Nephron (organoid): ENCODE data around the gene E2F4.

Experiments
- H3K27ac Mint-ChIP-seq, 3 experiments: 2 replicates each; pipeline ENCODE4 v1.8.0; 2020; ENCODE audit warnings: mixed read lengths in 3 of 3, mild to moderate bottlenecking in 2 of 3, moderate library complexity in 1 of 3
- H3K27me3 Mint-ChIP-seq: 2 replicates; pipeline ENCODE4 v1.8.0; 2021; ENCODE audit warnings: low read depth, mild to moderate bottlenecking, moderate library complexity, mixed read lengths
- H3K36me3 Mint-ChIP-seq: 2 replicates; pipeline ENCODE4 v1.8.0; 2020; ENCODE audit warnings: low read depth, mixed read lengths
- H3K4me1 Mint-ChIP-seq: 2 replicates; pipeline ENCODE4 v1.8.0; 2020; ENCODE audit warnings: mixed read lengths
- H3K4me3 Mint-ChIP-seq, 3 experiments: 2 replicates each; pipeline ENCODE4 v1.8.0; 2020; ENCODE audit warnings: mild to moderate bottlenecking in 3 of 3, mixed read lengths in 3 of 3, moderate library complexity in 2 of 3
- H3K9me3 Mint-ChIP-seq: 2 replicates; pipeline ENCODE4 v1.8.0; 2020; ENCODE audit warnings: mixed read lengths
- CTCF ChIP-seq, 3 experiments: fragments of 200-600 bp; sonication (generic); IDR thresholded peaks; one replicate each; pipeline ENCODE4 v1.5.0; 2021; ENCODE audit warnings: antibody characterized with exemption in 3 of 3; ENCODE audit not compliant: unreplicated experiment in 3 of 3

E2F4 gene

GRCh38 chr16:67157106-67157748, 34.7 kb upstream of the E2F4 start:
- peaks cover 14% of the 10 kb centered on the region for H3K4me1 Mint-ChIP-seq
- no peak for TF ChIP-seq CTCF (IDR thresholded peaks at IDR 0.05; ENCODE audit: unreplicated experiment in 3 of 3)
- no peaks in the 10 kb centered on the region for H3K9me3 Mint-ChIP-seq
- H3K27me3 Mint-ChIP-seq, result peaks cover 92% of the 10 kb centered on the region
- no peaks in the 10 kb centered on the region for H3K36me3 Mint-ChIP-seq
- H3K4me3 Mint-ChIP-seq, result peak overlapping the region; percentile 46 to 85 (median 57)
- no peak overlapping the region for H3K27ac Mint-ChIP-seq

GRCh38 chr16:67157892-67158635, 33.9 kb upstream of the E2F4 start:
- Mint-ChIP-seq H3K27ac (no peak overlapping the region), H3K27me3 (peaks cover 94% of the 10 kb centered on the region), H3K36me3 (no peaks in the 10 kb centered on the region), H3K4me1 (peaks cover 19% of the 10 kb centered on the region), H3K4me3 (peak overlapping the region; percentile 73 to 86 (median 85)), H3K9me3 (no peaks in the 10 kb centered on the region)
- no peak for TF ChIP-seq CTCF (IDR thresholded peaks at IDR 0.05; ENCODE audit: unreplicated experiment in 3 of 3)

GRCh38 chr16:67158637-67159600, 33.0 kb upstream of the E2F4 start:
- TF ChIP-seq CTCF (IDR thresholded peaks at IDR 0.05; ENCODE audit: unreplicated experiment in 3 of 3), result no peak
- Mint-ChIP-seq H3K9me3 (no peaks in the 10 kb centered on the region), H3K36me3 (no peaks in the 10 kb centered on the region), H3K4me1 (peaks cover 19% of the 10 kb centered on the region), H3K27ac (no peak overlapping the region), H3K27me3 (peaks cover 93% of the 10 kb centered on the region), H3K4me3 (peak overlapping the region; percentile 73 to 86 (median 85))

GRCh38 chr16:67161595-67162058, 30.3 kb upstream of the E2F4 start:
- Mint-ChIP-seq H3K27ac (no peak overlapping the region), H3K9me3 (no peaks in the 10 kb centered on the region), H3K4me1 (peaks cover 19% of the 10 kb centered on the region), H3K27me3 (peaks cover 94% of the 10 kb centered on the region), H3K36me3 (no peaks in the 10 kb centered on the region), H3K4me3 (peak overlapping the region; percentile 38 to 77 (median 76))
- TF ChIP-seq CTCF (IDR thresholded peaks at IDR 0.05; ENCODE audit: unreplicated experiment in 3 of 3), result no peak

GRCh38 chr16:67162506-67163163, 29.3 kb upstream of the E2F4 start:
- Mint-ChIP-seq H3K36me3 (no peaks in the 10 kb centered on the region), H3K4me3 (peak overlapping the region; percentile 60 to 77 (median 76)), H3K27ac (no peak overlapping the region), H3K4me1 (peaks cover 19% of the 10 kb centered on the region), H3K27me3 (peaks cover 94% of the 10 kb centered on the region), H3K9me3 (no peaks in the 10 kb centered on the region)
- no peak for TF ChIP-seq CTCF (IDR thresholded peaks at IDR 0.05; ENCODE audit: unreplicated experiment in 3 of 3)
